T47D (cell line): ENCODE results near the gene UNC45A.

Experiments used
- DNase-seq, 2 experiments: peaks; one replicate each; pipeline versions ENCODE4 v3.0.0 to v3.0.0-alpha.2; 2011 to 2012; ENCODE audit warnings: low read depth in 1 of 2, low spot score in 1 of 2
- JUND ChIP-seq: IDR thresholded peaks from 2 replicates; pipeline ENCODE4 v1.6.1; 2012; ENCODE audit warnings: low read depth
- in situ Hi-C: cut with HindIII; loops from 2 replicates; pipeline ENCODE4 v1.10.0; 2016; ENCODE audit warnings: low sequenced_read_pairs, low pct_unique_long_range_greater_than_20kb

Gene UNC45A

DNA sequence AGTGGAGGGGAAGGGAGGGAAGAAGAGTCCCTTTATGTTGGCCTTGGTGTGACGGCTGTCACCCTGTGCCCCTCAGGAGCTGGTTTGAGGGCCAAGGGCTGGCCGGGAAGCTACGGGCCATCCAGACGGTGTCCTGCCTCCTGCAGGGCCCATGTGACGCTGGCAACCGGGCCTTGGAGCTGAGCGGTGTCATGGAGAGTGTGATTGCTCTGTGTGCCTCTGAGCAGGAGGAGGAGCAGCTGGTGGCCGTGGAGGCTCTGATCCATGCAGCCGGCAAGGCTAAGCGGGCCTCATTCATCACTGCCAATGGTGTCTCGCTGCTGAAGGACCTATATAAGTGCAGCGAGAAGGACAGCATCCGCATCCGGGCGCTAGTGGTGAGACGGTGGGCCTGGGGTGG lies 11.5 kb downstream of the UNC45A start:
- no peak for TF ChIP-seq JUND
- DNase-seq: no peak

GRCh38 chr15:90946941-90947576 lies 12.0 kb downstream of the UNC45A start:
- no peak for TF ChIP-seq JUND
- in situ Hi-C loops: no loop called here
- no peak for DNase-seq

More for the DNA sequence above, 11.5 kb downstream of the UNC45A start:
- in situ Hi-C loops: no loop called here

DNA sequence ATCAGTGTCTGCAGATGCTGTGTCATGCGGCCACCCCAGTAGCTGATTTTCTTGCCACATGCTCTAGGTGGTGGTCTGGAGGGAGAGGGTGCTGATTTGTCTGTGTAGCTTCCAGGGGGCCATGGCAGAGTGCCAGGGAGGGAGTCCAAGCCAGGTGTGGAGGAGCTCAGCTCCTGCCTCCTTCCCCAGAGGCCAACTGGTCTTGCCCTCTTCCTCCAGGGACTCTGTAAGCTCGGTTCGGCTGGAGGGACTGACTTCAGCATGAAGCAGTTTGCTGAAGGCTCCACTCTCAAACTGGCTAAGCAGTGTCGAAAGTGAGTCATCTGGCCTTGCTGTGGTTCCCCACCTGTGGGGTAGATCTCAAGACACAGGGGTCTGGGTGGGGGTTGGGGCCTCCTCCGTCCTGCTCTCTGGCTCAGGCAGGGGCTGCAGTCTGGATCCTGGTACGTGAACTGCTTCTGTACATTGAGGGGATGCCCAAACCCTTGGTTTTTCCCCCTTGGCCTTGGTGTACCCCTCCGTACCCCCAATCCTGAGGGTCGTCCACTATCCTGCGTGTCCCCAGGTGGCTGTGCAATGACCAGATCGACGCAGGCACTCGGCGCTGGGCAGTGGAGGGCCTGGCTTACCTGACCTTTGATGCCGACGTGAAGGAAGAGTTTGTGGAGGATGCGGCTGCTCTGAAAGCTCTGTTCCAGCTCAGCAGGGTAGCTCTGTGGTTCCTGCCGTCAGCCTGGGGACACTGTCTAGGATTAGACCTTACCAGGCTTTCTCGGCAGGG lies 12.7 kb downstream of the UNC45A start:
- in situ Hi-C loops: no loop called here
- TF ChIP-seq JUND: no peak
- DNase-seq: no peak

GRCh38 chr15:90948506-90948905 lies 13.4 kb downstream of the UNC45A start:
- in situ Hi-C loops: no loop called here
- DNase-seq: no peak
- no peak for TF ChIP-seq JUND

DNA sequence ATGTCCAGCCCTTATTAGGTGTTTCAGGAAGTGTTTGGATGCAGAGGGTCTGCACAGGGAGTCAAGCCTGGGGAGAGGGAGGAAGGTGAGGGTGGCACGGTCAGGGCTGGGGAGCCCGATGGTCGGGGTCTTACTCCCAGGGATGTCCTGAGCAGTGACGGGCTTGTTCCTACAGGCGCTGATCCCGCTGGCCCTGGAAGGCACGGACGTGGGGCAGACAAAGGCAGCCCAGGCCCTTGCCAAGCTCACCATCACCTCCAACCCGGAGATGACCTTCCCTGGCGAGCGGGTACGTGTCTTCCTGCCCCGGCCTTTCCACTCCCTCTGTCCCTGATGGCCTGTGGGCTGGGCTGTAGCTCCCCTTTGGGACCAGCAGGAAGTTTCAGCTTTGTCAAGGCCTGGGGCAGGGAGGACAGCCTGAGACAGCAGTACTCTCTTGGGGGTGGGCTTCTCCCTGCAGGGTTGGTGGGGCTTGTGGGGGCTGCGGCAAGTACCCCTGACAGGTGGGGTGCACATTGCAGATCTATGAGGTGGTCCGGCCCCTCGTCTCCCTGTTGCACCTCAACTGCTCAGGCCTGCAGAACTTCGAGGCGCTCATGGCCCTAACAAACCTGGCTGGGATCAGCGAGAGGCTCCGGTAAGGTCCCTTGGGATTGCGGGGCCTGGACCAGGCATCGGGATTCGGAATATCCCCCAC lies 15.0 kb downstream of the UNC45A start:
- in situ Hi-C loops: no loop called here
- DNase-seq: no peak
- no peak for TF ChIP-seq JUND

GRCh38 chr15:90950676-90951075 lies 15.6 kb downstream of the UNC45A start:
- no peak for TF ChIP-seq JUND

DNA sequence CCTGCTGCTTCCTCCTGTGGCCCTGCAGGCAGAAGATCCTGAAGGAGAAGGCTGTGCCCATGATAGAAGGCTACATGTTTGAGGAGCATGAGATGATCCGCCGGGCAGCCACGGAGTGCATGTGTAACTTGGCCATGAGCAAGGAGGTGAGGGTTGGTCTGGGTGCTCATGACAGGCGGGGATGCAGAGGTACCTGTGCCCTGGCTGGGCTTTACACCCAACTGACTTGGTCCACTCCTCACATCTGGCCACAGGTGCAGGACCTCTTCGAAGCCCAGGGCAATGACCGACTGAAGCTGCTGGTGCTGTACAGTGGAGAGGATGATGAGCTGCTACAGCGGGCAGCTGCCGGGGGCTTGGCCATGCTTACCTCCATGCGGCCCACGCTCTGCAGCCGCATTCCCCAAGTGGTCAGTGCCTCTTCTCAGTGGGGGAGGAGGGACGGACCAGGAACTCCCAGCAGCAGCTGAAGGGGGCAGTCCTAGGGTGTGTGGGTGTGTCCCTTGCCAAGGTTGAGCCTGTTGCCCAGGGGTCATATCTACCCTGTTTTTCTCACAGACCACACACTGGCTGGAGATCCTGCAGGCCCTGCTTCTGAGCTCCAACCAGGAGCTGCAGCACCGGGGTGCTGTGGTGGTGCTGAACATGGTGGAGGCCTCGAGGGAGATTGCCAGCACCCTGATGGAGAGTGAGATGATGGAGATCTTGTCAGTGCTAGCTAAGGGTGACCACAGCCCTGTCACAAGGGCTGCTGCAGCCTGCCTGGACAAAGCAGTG lies 18.0 kb downstream of the UNC45A start:
- DNase-seq: no peak
- no peak for TF ChIP-seq JUND
- in situ Hi-C loops: no loop called here

More at GRCh38 chr15:90950676-90951075, 15.6 kb downstream of the UNC45A start:
- in situ Hi-C loops: no loop called here
- DNase-seq: no peak

GRCh38 chr15:90953947-90954711 lies 19.0 kb downstream of the UNC45A start:
- DNase-seq: no peak
- in situ Hi-C loops: no loop called here
- TF ChIP-seq JUND: no peak

DNA sequence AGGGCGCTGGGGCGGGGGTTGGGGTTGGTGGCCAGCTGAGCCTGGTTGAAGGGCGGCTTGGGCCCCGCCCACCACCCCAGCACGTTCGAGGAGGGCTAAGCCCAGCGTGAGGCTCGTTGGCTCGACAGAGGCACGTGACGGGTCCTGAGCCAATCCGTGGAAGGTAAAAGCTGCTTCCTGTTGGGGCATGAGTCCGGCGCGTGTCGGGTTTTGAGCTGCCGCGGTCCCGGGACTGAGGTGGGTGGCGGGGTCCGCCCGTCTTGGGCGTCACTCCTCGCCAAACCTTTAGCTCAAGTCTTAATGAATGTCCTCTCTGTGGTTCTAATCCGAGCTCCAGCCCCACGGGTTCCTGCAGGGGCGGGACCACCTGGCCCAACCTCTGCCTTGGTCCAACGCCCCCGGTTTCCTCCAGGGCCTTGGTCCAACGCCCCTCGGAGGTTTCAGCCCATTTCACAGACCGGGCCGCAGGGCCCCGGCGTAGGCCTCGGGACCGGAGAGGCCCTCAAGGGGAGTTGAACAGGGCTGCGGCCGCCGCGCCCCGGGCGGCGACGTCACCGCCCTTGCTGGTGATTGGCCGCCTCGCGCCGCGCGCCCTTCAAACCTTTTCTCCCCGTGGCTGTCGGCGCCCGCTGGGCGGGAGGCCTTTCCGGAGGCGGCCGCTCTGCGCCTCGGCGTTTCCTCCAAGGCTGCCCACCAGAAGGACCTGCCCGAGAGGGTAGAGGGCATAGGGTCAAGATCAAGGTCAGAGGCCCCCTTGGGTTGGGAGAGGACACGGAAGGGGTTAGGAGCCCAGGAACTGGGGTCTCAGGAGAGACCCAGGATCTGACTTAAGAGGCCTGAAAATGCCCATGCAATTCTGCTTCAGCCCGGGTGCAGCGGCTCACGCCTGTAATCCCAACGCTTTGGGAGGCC lies 19.9 kb downstream of the UNC45A start, which contains the start of gene RCCD1:
TSS of gene RCCD1 (plus strand) at position 173 of the 912 bp plus-strand sequence. CDS start 1,851 bp downstream, outside the sequence.
- DNase-seq: peak; percentile 97 to 100
- no peak for TF ChIP-seq JUND
- in situ Hi-C loops: no loop called here

DNA sequence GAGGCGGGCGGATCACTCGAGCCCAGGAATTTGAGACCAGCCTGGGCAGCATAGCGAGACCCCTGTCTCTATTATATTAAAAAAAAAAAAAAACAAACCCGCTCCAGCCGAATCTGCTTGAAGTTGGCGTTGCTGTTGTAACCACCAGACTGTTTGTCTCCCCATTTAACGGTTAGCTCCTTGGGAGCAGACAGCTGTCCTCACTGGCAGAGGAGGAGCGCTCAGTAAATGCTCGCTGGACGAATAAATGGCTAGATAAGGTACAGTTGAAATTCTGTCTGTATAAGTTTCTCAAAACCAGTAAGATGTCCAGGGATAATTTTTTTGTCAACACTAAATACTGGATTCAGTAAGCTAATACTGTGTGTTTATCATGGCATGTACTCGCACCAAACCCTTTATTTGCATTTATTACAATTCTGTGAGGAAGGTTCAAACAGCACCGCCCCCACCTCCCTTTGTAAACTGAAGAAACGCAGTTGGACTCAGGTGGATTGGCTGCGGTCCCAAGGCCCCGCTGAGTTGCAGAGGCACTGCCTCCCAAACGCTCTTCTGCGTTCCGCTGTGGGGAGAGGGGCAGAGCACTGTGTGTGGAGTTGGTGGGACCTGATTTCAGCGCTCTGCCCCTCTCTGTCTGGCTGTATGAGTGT lies 20.7 kb downstream of the UNC45A start:
- DNase-seq: peak in 1 of 2 experiments; percentile 64
- TF ChIP-seq JUND: no peak
- in situ Hi-C loops: no loop called here
